HepG2 (cell line): Measurements from ENCODE around the gene TAGAP. TPM values are rescaled to one million over a fixed set of nuclear protein-coding genes. Genes with fewer than 3 reads are reported as not detected.

Experiments
- ATF1 ChIP-seq: IDR thresholded peaks from 2 replicates; pipeline ENCODE4 v1.6.1; 2016; ENCODE audit warnings: mild to moderate bottlenecking, control low read depth
- ATF6 ChIP-seq: sonication (generic); formaldehyde crosslinking; conservative IDR thresholded peaks from 2 replicates; pipeline ENCODE4 v1.4.0; 2020; ENCODE audit warnings: missing genetic modification reagents
- CEBPZ ChIP-seq: IDR thresholded peaks from 2 replicates; pipeline ENCODE4 v1.6.1; 2012; ENCODE audit warnings: low read length, improper control_type of control experiment
- DR1 ChIP-seq: sonication (generic); formaldehyde crosslinking; IDR thresholded peaks from 2 replicates; pipeline ENCODE4 v1.8.0; 2021; ENCODE audit warnings: mild to moderate bottlenecking, missing genetic modification reagents, inconsistent platforms
- E2F1 ChIP-seq: sonication (generic); formaldehyde crosslinking; IDR thresholded peaks from 2 replicates; pipeline ENCODE4 v1.5.0; 2020; ENCODE audit warnings: missing genetic modification reagents
- FOXA3 ChIP-seq: IDR thresholded peaks from 2 replicates; pipeline ENCODE4 v1.6.1; 2016; ENCODE audit warnings: missing genetic modification reagents, missing compliant biosample characterization
- HCFC1 ChIP-seq: fragments of 150-350 bp; IDR thresholded peaks from 2 replicates; pipeline ENCODE4 v1.6.1; 2014; ENCODE audit warnings: low read depth, low read length
- IKZF1 ChIP-seq: fragments of 450-650 bp; IDR thresholded peaks from 2 replicates; pipeline ENCODE4 v1.7.1; 2016
- KLF11 ChIP-seq: IDR thresholded peaks from 2 replicates; pipeline ENCODE4 v1.6.1; 2016; ENCODE audit warnings: missing compliant biosample characterization
- MED13 ChIP-seq: sonication (generic); formaldehyde crosslinking; IDR thresholded peaks from 2 replicates; pipeline ENCODE4 v1.5.0; 2020; ENCODE audit warnings: missing genetic modification reagents
- RAD51 ChIP-seq: fragments of 450-650 bp; IDR thresholded peaks from 2 replicates; pipeline ENCODE4 v1.6.1; 2016; ENCODE audit warnings: borderline replicate concordance
- SP140L ChIP-seq: sonication (generic); formaldehyde crosslinking; IDR thresholded peaks from 2 replicates; pipeline ENCODE4 v1.4.0; 2020; ENCODE audit warnings: missing genetic modification reagents, borderline replicate concordance
- THAP11 ChIP-seq: IDR thresholded peaks from 2 replicates; pipeline ENCODE4 v1.6.1; 2016; ENCODE audit warnings: missing biosample characterization, missing genetic modification reagents
- USF2 ChIP-seq, 2 experiments: sonication (generic) in 1 of 2; formaldehyde crosslinking in 1 of 2; IDR thresholded peaks; 2 replicates each; pipeline versions ENCODE4 v1.5.1 to v1.6.1; 2011 to 2020; ENCODE audit warnings: borderline replicate concordance in 1 of 2, low read depth in 1 of 2, low read length in 1 of 2, mild to moderate bottlenecking in 1 of 2, missing genetic modification reagents in 1 of 2, moderate library complexity in 1 of 2
- ZBTB25 ChIP-seq: IDR thresholded peaks from 2 replicates; pipeline ENCODE4 v1.6.1; 2018; ENCODE audit warnings: missing genetic modification reagents
- ZNF143 ChIP-seq: sonication (generic); formaldehyde crosslinking; IDR thresholded peaks from 2 replicates; pipeline ENCODE4 v1.4.0; 2020; ENCODE audit warnings: missing genetic modification reagents
- ZNF234 ChIP-seq: sonication (generic); formaldehyde crosslinking; conservative IDR thresholded peaks from 2 replicates; pipeline ENCODE4 v1.5.1; 2020; ENCODE audit warnings: mild to moderate bottlenecking, missing genetic modification reagents
- ZNF3 ChIP-seq: IDR thresholded peaks from 2 replicates; pipeline ENCODE4 v1.7.0; 2017; ENCODE audit warnings: inconsistent platforms
- ZNF550 ChIP-seq: sonication (generic); formaldehyde crosslinking; IDR thresholded peaks from 2 replicates; pipeline ENCODE4 v1.4.0; 2020; ENCODE audit warnings: mild to moderate bottlenecking, missing genetic modification reagents, borderline replicate concordance
- ZNF652 ChIP-seq: IDR thresholded peaks from 2 replicates; pipeline ENCODE4 v1.6.1; 2016; ENCODE audit warnings: low read depth, borderline replicate concordance
- ZSCAN21 ChIP-seq: sonication (generic); formaldehyde crosslinking; IDR thresholded peaks from 2 replicates; pipeline ENCODE4 v1.8.0; 2022; ENCODE audit warnings: mild to moderate bottlenecking, missing genetic modification reagents, moderate library complexity, borderline replicate concordance
- polyA plus RNA-seq, 8 experiments: library from polyadenylated mRNA; depleted of rRNA in 3 of 8; stranded (reverse) in 7 of 8; unstranded in 1 of 8; fragments of >200 nt; fragmentation: Illumina TruSeq in 4 of 8; extraction: Trizol in 4 of 8; gene quantifications; 2 replicates each; pipeline versions ENCODE4 v1.2.1 to v1.2.3, GENCODE V29; 2011 to 2016; ENCODE audit warnings: low read depth in 4 of 8, missing spikeins in 1 of 8, mixed read lengths in 1 of 8; ENCODE audit not compliant: insufficient read depth in 1 of 8
- total RNA-seq, 5 experiments: library from RNA; depleted of rRNA; stranded (reverse); fragments of >200 nt; fragmentation: Illumina TruSeq; extraction: Trizol; gene quantifications; 2 replicates each; pipeline ENCODE4 v1.2.3, GENCODE V29; 2016; ENCODE audit warnings: low read depth in 1 of 5

The TAGAP gene
- total and polyA plus RNA-seq, 2 of the 13 experiments (the other 11 are each of a cell fraction or from before 2014, with no cell fraction given), result not detected

- TF ChIP-seq E2F1 (CRISPR knock-in tag) (no peak), RAD51 (peak; percentile 63), ZSCAN21 (no peak), ZNF652 (CRISPR knock-in tag) (no peak), ZNF143 (CRISPR knock-in tag) (peak; percentile 82), HCFC1 (peak; percentile 28; the same call in 1 of the 2 replicates), ZNF234 (CRISPR knock-in tag) (no peak), CEBPZ (no peak), DR1 (CRISPR knock-in tag) (no peak), FOXA3 (CRISPR knock-in tag) (no peak), ZNF3 (no peak), KLF11 (CRISPR knock-in tag) (no peak), ZBTB25 (CRISPR knock-in tag) (no peak), ZNF550 (CRISPR knock-in tag) (no peak), ATF1 (no peak), SP140L (no peak), MED13 (CRISPR knock-in tag) (no peak), USF2 (IDR thresholded peaks at IDR 0.05; ENCODE audit: low read depth, low read length) (peak; percentile 87), USF2 (CRISPR knock-in tag; IDR thresholded peaks at IDR 0.05; ENCODE audit: borderline replicate concordance) (peak; percentile 85; the same call in 1 of the 2 replicates), ATF6 (CRISPR knock-in tag) (no peak), THAP11 (peak; percentile 89), IKZF1 (no peak)
These were observed 29.4 kb upstream of the TAGAP start (continued) for GRCh38 chr6:159074120-159074684.
